Measurements from ENCODE around the gene ZSCAN1. TPM values are rescaled to one million over a fixed set of nuclear protein-coding genes. Genes with fewer than 3 reads are reported as not detected.
A peak's percentile ranks its signal among the peaks of the same experiment; 100 is the strongest.

The ZSCAN1 gene
- polyA plus RNA-seq, 6 donors from 2014 or later: not detected

GRCh38 chr19:58060231-58060630, 26.4 kb downstream of the ZSCAN1 start:
- Mint-ChIP-seq H3K36me3 (peaks cover 6 to 31% of the 10 kb centered on the region in 2 donors), H3K4me1 (peaks cover 11 to 15% (median 12%) of the 10 kb centered on the region in 3 donors), H3K27me3 (peaks cover 4 to 14% (median 11%) of the 10 kb centered on the region in 3 donors), H3K9me3 (peaks cover 9 to 38% (median 17%) of the 10 kb centered on the region in 7 donors), H3K27ac (peak overlapping the region in 3 of 6 donors; percentile 67 to 94 (median 90)), H3K4me3 (peak overlapping the region; percentile 78 to 94 (median 92))
- no peak for DNase-seq
- no peak for ATAC-seq (ENCODE audit: low read depth in 2 of 2)

GRCh38 chr19:58063712-58064111, 29.9 kb downstream of the ZSCAN1 start:
- peak overlapping the region in 2 of 8 donors; percentile 10 to 31 for H3K4me3 Mint-ChIP-seq
- no peak for DNase-seq
- peaks cover 34 to 54% of the 10 kb centered on the region in 2 donors for H3K36me3 Mint-ChIP-seq
- H3K27ac Mint-ChIP-seq: no peak overlapping the region
- no peak for ATAC-seq (ENCODE audit: low read depth in 2 of 2)
- H3K9me3 Mint-ChIP-seq: peaks cover 19 to 62% (median 43%) of the 10 kb centered on the region in 7 donors
- no peaks in the 10 kb centered on the region for H3K27me3 Mint-ChIP-seq
- peaks cover 4 to 6% (median 4%) of the 10 kb centered on the region in 3 donors for H3K4me1 Mint-ChIP-seq

- no peaks in the 10 kb centered on the region for H3K4me1 Mint-ChIP-seq
- no peaks in the 10 kb centered on the region for H3K27me3 Mint-ChIP-seq
- ATAC-seq (ENCODE audit: low read depth in 2 of 2): no peak
- H3K9me3 Mint-ChIP-seq: peaks cover 26 to 84% (median 66%) of the 10 kb centered on the region in 7 donors
- H3K4me3 Mint-ChIP-seq: peak overlapping the region in 1 of 8 donors; percentile 32
- no peak for DNase-seq
- H3K36me3 Mint-ChIP-seq: peaks cover 41 to 68% of the 10 kb centered on the region in 2 donors
- no peak overlapping the region for H3K27ac Mint-ChIP-seq
These were observed 33.6 kb downstream of the ZSCAN1 start for GRCh38 chr19:58067240-58067912.

- ATAC-seq (ENCODE audit: low read depth in 2 of 2) (no peak), DNase-seq (no peak)
- H3K4me1 Mint-ChIP-seq: peaks cover 0 to 4% (median 0%) of the 10 kb centered on the region in 3 donors
These were observed 46.0 kb downstream of the ZSCAN1 start for GRCh38 chr19:58079792-58080191.

GRCh38 chr19:58083021-58083420, 49.2 kb downstream of the ZSCAN1 start:
- peaks cover 8 to 10% of the 10 kb centered on the region in 2 donors for H3K36me3 Mint-ChIP-seq

More at GRCh38 chr19:58079792-58080191, 46.0 kb downstream of the ZSCAN1 start:
- H3K4me3 Mint-ChIP-seq: no peak overlapping the region
- peaks cover 13 to 17% of the 10 kb centered on the region in 2 donors for H3K36me3 Mint-ChIP-seq
- no peak overlapping the region for H3K27ac Mint-ChIP-seq
- H3K9me3 Mint-ChIP-seq: peaks cover 8 to 51% (median 32%) of the 10 kb centered on the region in 7 donors
- H3K27me3 Mint-ChIP-seq: no peaks in the 10 kb centered on the region

GRCh38 chr19:58084596-58085347, 50.9 kb downstream of the ZSCAN1 start:
- ATAC-seq (ENCODE audit: low read depth in 2 of 2) (no peak), DNase-seq (no peak)
- H3K27me3 Mint-ChIP-seq: no peaks in the 10 kb centered on the region
- no peak overlapping the region for H3K27ac Mint-ChIP-seq
- peaks cover 8 to 10% of the 10 kb centered on the region in 2 donors for H3K36me3 Mint-ChIP-seq
- H3K9me3 Mint-ChIP-seq: peaks cover 8 to 40% (median 24%) of the 10 kb centered on the region in 7 donors
- peaks cover 0 to 4% (median 0%) of the 10 kb centered on the region in 3 donors for H3K4me1 Mint-ChIP-seq
- H3K4me3 Mint-ChIP-seq: no peak overlapping the region

More at GRCh38 chr19:58083021-58083420, 49.2 kb downstream of the ZSCAN1 start:
- H3K9me3 Mint-ChIP-seq: peaks cover 8 to 41% (median 27%) of the 10 kb centered on the region in 7 donors
- H3K4me3 Mint-ChIP-seq: peak overlapping the region in 1 of 8 donors; percentile 15
- H3K27ac Mint-ChIP-seq: no peak overlapping the region
- ATAC-seq (ENCODE audit: low read depth in 2 of 2): no peak
- DNase-seq: no peak
- no peaks in the 10 kb centered on the region for H3K27me3 Mint-ChIP-seq
- H3K4me1 Mint-ChIP-seq: peaks cover 0 to 4% (median 0%) of the 10 kb centered on the region in 3 donors

- H3K27ac Mint-ChIP-seq: no peak overlapping the region
These were observed 51.6 kb downstream of the ZSCAN1 start for GRCh38 chr19:58085348-58085875.

GRCh38 chr19:58086825-58087710, 53.2 kb downstream of the ZSCAN1 start:
- peaks cover 0 to 4% (median 0%) of the 10 kb centered on the region in 3 donors for H3K4me1 Mint-ChIP-seq
- no peaks in the 10 kb centered on the region for H3K27me3 Mint-ChIP-seq
- H3K27ac Mint-ChIP-seq: no peak overlapping the region
- peaks cover 0 to 8% of the 10 kb centered on the region in 2 donors for H3K36me3 Mint-ChIP-seq
- peaks cover 0 to 19% (median 8%) of the 10 kb centered on the region in 7 donors for H3K9me3 Mint-ChIP-seq
- no peak for ATAC-seq (ENCODE audit: low read depth in 2 of 2)
- no peak for DNase-seq
- H3K4me3 Mint-ChIP-seq: no peak overlapping the region

More at GRCh38 chr19:58085348-58085875, 51.6 kb downstream of the ZSCAN1 start:
- H3K9me3 Mint-ChIP-seq: peaks cover 6 to 34% (median 20%) of the 10 kb centered on the region in 7 donors
- peaks cover 8% of the 10 kb centered on the region in 2 donors for H3K36me3 Mint-ChIP-seq
- no peak for DNase-seq
- no peaks in the 10 kb centered on the region for H3K27me3 Mint-ChIP-seq
- H3K4me3 Mint-ChIP-seq: no peak overlapping the region
- peaks cover 0 to 2% (median 0%) of the 10 kb centered on the region in 3 donors for H3K4me1 Mint-ChIP-seq
- no peak for ATAC-seq (ENCODE audit: low read depth in 2 of 2)

GRCh38 chr19:58088521-58089052, 54.8 kb downstream of the ZSCAN1 start:
- H3K4me3 Mint-ChIP-seq: no peak overlapping the region
- DNase-seq: no peak
- no peak overlapping the region for H3K27ac Mint-ChIP-seq
- H3K9me3 Mint-ChIP-seq: peaks cover 0 to 9% (median 4%) of the 10 kb centered on the region in 7 donors
- ATAC-seq (ENCODE audit: low read depth in 2 of 2): no peak
- H3K27me3 Mint-ChIP-seq: no peaks in the 10 kb centered on the region
- peaks cover 6 to 7% of the 10 kb centered on the region in 2 donors for H3K36me3 Mint-ChIP-seq
- H3K4me1 Mint-ChIP-seq: peaks cover 3 to 12% (median 5%) of the 10 kb centered on the region in 3 donors

GRCh38 chr19:58089846-58090245, 56.0 kb downstream of the ZSCAN1 start:
- peaks cover 5 to 14% (median 6%) of the 10 kb centered on the region in 3 donors for H3K4me1 Mint-ChIP-seq
- peaks cover 0 to 8% of the 10 kb centered on the region in 2 donors for H3K36me3 Mint-ChIP-seq
- peak overlapping the region in 2 of 6 donors; percentile 53 to 56 for H3K27ac Mint-ChIP-seq
- H3K4me3 Mint-ChIP-seq: no peak overlapping the region
- no peaks in the 10 kb centered on the region for H3K27me3 Mint-ChIP-seq
- peaks cover 0 to 7% (median 0%) of the 10 kb centered on the region in 7 donors for H3K9me3 Mint-ChIP-seq
- no peak for DNase-seq
- no peak for ATAC-seq (ENCODE audit: low read depth in 2 of 2)

GRCh38 chr19:58091251-58091995, 57.6 kb downstream of the ZSCAN1 start:
- DNase-seq: no peak
- H3K4me3 Mint-ChIP-seq: peak overlapping the region in 2 of 8 donors; percentile 56 to 68
- peaks cover 0 to 15% of the 10 kb centered on the region in 2 donors for H3K36me3 Mint-ChIP-seq
- peak overlapping the region in 5 of 6 donors; percentile 64 to 93 (median 83) for H3K27ac Mint-ChIP-seq
- H3K4me1 Mint-ChIP-seq: peaks cover 8 to 21% (median 17%) of the 10 kb centered on the region in 3 donors
- no peak for ATAC-seq (ENCODE audit: low read depth in 2 of 2)
- H3K9me3 Mint-ChIP-seq: peaks cover 0 to 7% (median 0%) of the 10 kb centered on the region in 7 donors
- H3K27me3 Mint-ChIP-seq: no peaks in the 10 kb centered on the region

GRCh38 chr19:58093071-58093470, 59.2 kb downstream of the ZSCAN1 start:
- H3K4me3 Mint-ChIP-seq: no peak overlapping the region
- H3K27me3 Mint-ChIP-seq: no peaks in the 10 kb centered on the region
- H3K36me3 Mint-ChIP-seq: peaks cover 0 to 17% of the 10 kb centered on the region in 2 donors
- H3K9me3 Mint-ChIP-seq: peaks cover 0 to 5% (median under 1%) of the 10 kb centered on the region in 7 donors
- ATAC-seq (ENCODE audit: low read depth in 2 of 2) (no peak), DNase-seq (no peak)
- H3K4me1 Mint-ChIP-seq: peaks cover 21 to 33% (median 32%) of the 10 kb centered on the region in 3 donors
- H3K27ac Mint-ChIP-seq: peak overlapping the region in 2 of 6 donors; percentile 78 to 86
